MM.1S (cell line): ENCODE results near the gene DHRS3.

ENCODE experiments used
- DNase-seq: peaks from one replicate; pipeline ENCODE4 v3.0.0-alpha.2; 2015
- H2AFZ ChIP-seq: fragments of 300-600 bp; sonication (generic); 2 replicates; pipeline ENCODE4 v1.6.0; 2016; ENCODE audit warnings: antibody characterized with exemption, low read length
- H3F3A ChIP-seq: fragments of 300-600 bp; sonication (generic); 2 replicates; pipeline ENCODE4 v1.6.1; 2016; ENCODE audit warnings: mild to moderate bottlenecking, antibody characterized with exemption, low read length, moderate library complexity, mixed read lengths; ENCODE audit not compliant: insufficient read depth
- H3K27ac ChIP-seq: fragments of 300-600 bp; sonication (generic); 2 replicates; pipeline ENCODE4 v1.5.1; 2016; ENCODE audit warnings: mild to moderate bottlenecking, low read length
- H3K27me3 ChIP-seq: fragments of 300-600 bp; sonication (generic); replicated peaks from 2 replicates; pipeline ENCODE4 v1.6.0; 2016; ENCODE audit warnings: low read length; ENCODE audit not compliant: insufficient read depth
- H3K36me3 ChIP-seq: fragments of 300-600 bp; sonication (generic); replicated peaks from 2 replicates; pipeline ENCODE4 v1.6.1; 2016; ENCODE audit warnings: mild to moderate bottlenecking, low read length, mixed read lengths; ENCODE audit not compliant: insufficient read depth
- H3K4me1 ChIP-seq: fragments of 300-600 bp; sonication (generic); 2 replicates; pipeline ENCODE4 v1.6.1; 2016; ENCODE audit warnings: low read length, mixed read lengths
- H3K4me2 ChIP-seq: fragments of 300-600 bp; sonication (generic); 2 replicates; pipeline ENCODE4 v1.6.0; 2016; ENCODE audit warnings: low read depth, low read length
- H3K4me3 ChIP-seq: fragments of 300-600 bp; sonication (generic); 2 replicates; pipeline ENCODE4 v1.5.1; 2016; ENCODE audit warnings: low read length, mixed read lengths
- H3K79me2 ChIP-seq: fragments of 300-600 bp; sonication (generic); 2 replicates; pipeline ENCODE4 v1.6.1; 2016; ENCODE audit warnings: mixed run types, low read length, mixed read lengths
- H3K9ac ChIP-seq: fragments of 300-600 bp; sonication (generic); 2 replicates; pipeline ENCODE4 v1.6.1; 2016; ENCODE audit warnings: low read length, mixed read lengths
- H3K9me2 ChIP-seq: fragments of 300-600 bp; sonication (generic); replicated peaks from 2 replicates; pipeline ENCODE4 v1.6.1; 2016; ENCODE audit warnings: mild to moderate bottlenecking, low read length, mixed read lengths; ENCODE audit not compliant: insufficient read depth
- H3K9me3 ChIP-seq: fragments of 300-600 bp; sonication (generic); replicated peaks from 2 replicates; pipeline ENCODE4 v1.6.1; 2016; ENCODE audit warnings: mild to moderate bottlenecking, low read length, mixed read lengths; ENCODE audit not compliant: insufficient read depth
- H4K20me1 ChIP-seq: fragments of 300-600 bp; sonication (generic); 2 replicates; pipeline ENCODE4 v1.6.1; 2016; ENCODE audit warnings: mild to moderate bottlenecking, low read length, moderate library complexity, mixed read lengths; ENCODE audit not compliant: insufficient read depth
- EZH2 ChIP-seq: fragments of 300-600 bp; sonication (generic); optimal IDR thresholded peaks from 2 replicates; pipeline ENCODE3; 2017; ENCODE audit warnings: low read depth, mild to moderate bottlenecking, antibody characterized with exemption, low read length, mixed read lengths
- EZH2phosphoT487 ChIP-seq: fragments of 300-600 bp; sonication (generic); IDR thresholded peaks from 2 replicates; pipeline ENCODE4 v1.6.1; 2018; ENCODE audit warnings: antibody characterized with exemption, low read length
- TF ChIP-seq, protein P1 (sequence below): fragments of 300-600 bp; sonication (generic); IDR thresholded peaks from 2 replicates; pipeline ENCODE4 v1.5.1; 2016; ENCODE audit warnings: antibody characterized with exemption, low read length, mixed read lengths

The DHRS3 gene

DNA sequence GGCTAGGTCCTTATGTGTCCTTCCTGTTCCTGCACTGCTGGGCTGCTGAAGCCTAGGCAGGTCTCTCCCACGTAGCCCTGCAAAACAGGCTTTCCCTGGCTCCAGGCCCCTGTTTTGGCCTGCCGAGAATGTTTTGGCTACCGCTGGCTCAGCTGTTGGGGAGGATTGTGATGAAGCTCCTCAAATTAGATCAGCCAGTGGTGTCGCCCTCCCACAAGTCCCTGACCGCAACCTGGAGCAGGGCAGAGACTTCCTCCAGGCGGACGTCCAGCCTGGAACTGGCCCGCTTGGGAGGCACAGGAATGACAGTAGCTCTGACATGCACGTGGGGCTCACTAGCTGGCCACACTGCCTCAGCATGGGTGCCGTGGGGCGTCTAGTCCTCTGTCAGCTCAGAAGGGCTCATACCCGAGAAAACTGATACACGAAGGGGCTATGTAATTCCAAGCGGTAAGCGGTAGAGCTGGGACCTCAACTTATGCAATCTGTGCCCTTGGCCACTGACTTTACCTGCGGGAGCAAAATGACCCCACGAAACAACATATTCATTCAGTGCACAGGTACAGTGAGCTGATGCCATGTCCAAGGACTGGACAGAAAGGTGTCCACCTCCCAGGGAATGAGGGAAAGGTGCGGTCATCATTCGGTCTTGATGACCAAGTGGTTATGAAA, 26.6 kb downstream of the DHRS3 start:
- no peaks in the 10 kb centered on the region for H3K4me1 ChIP-seq

DNA sequence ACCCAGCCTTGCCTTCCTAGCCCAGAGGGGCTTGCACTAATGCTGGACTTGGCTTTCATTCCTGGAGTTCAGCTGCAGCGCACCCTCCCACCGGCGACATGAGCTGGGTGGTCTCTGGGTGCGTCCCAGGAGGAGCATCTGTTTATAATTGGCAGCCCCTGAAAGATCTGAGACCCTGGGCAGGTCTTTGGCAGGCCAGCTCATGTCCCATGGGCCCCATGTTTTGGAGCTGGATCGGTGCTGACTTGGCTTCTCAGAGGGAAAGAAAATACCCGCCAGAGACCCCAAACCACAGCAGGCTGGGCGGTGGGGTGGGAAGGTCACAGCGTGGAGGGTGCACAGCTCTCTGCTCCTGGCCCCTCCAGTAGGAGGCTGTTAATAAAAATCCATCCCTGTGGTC, 29.3 kb downstream of the DHRS3 start:
- DNase-seq = no peak

More for the DNA sequence above, 26.6 kb downstream of the DHRS3 start:
- H3K9me2 ChIP-seq = no peaks in the 10 kb centered on the region
- no peak for DNase-seq
- H3K9me3 ChIP-seq = no peaks in the 10 kb centered on the region
- H3K27ac ChIP-seq = no peak overlapping the region
- no peaks in the 10 kb centered on the region for H4K20me1 ChIP-seq
- H3K9ac ChIP-seq = no peak overlapping the region
- H3K4me2 ChIP-seq = no peak overlapping the region
- no peak for TF ChIP-seq EZH2phosphoT487
- H2AFZ ChIP-seq = no peak overlapping the region
- H3K36me3 ChIP-seq = no peaks in the 10 kb centered on the region
- H3K79me2 ChIP-seq = no peaks in the 10 kb centered on the region
- no peak overlapping the region for H3K4me3 ChIP-seq
- peaks cover 14% of the 10 kb centered on the region for H3K27me3 ChIP-seq
- H3F3A ChIP-seq = no peaks in the 10 kb centered on the region

DNA sequence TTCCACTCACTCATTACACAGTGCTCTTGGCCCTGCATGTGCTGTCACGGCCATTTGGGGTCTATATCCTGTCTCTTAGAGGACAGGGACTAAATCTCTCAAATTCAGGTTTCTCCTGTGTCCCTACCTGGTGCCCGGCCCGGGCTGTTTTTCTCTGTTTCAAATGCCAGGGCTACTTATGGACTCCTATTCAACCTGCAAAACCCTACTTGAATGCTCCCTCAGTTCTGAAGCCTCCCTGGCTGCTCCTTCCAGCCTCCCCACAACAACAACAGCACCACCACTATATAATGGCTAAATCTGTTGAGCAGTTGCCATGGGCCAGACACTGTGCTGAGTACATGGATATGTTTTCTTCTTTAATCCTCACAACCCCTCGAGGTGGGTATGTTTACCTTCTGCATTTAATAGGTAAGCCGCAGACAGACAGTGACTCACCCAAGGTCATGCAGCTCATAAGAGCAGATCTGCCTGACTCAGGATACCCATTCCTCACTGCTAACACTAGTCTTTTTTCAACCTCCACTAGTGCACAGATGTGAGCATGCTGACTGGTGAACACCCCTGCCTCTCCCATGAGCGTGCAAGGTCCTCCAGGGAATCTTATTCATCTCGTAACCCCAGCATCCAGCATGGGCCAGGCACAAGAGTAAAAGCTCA, 29.9 kb downstream of the DHRS3 start:
- H3F3A ChIP-seq = no peaks in the 10 kb centered on the region
- no peaks in the 10 kb centered on the region for H3K79me2 ChIP-seq
- no peak overlapping the region for H3K27ac ChIP-seq
- no peaks in the 10 kb centered on the region for H3K9me2 ChIP-seq
- no peak overlapping the region for H2AFZ ChIP-seq
- H3K4me3 ChIP-seq = no peak overlapping the region
- TF ChIP-seq, protein P1, sequence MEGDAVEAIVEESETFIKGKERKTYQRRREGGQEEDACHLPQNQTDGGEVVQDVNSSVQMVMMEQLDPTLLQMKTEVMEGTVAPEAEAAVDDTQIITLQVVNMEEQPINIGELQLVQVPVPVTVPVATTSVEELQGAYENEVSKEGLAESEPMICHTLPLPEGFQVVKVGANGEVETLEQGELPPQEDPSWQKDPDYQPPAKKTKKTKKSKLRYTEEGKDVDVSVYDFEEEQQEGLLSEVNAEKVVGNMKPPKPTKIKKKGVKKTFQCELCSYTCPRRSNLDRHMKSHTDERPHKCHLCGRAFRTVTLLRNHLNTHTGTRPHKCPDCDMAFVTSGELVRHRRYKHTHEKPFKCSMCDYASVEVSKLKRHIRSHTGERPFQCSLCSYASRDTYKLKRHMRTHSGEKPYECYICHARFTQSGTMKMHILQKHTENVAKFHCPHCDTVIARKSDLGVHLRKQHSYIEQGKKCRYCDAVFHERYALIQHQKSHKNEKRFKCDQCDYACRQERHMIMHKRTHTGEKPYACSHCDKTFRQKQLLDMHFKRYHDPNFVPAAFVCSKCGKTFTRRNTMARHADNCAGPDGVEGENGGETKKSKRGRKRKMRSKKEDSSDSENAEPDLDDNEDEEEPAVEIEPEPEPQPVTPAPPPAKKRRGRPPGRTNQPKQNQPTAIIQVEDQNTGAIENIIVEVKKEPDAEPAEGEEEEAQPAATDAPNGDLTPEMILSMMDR = no peak
- TF ChIP-seq EZH2phosphoT487 (no peak), EZH2 (no peak)
- no peaks in the 10 kb centered on the region for H3K36me3 ChIP-seq
- H3K9me3 ChIP-seq = no peaks in the 10 kb centered on the region
- H3K4me2 ChIP-seq = no peak overlapping the region
- no peak for DNase-seq
- no peaks in the 10 kb centered on the region for H3K4me1 ChIP-seq
- no peak overlapping the region for H3K9ac ChIP-seq
- no peaks in the 10 kb centered on the region for H3K27me3 ChIP-seq
- H4K20me1 ChIP-seq = no peaks in the 10 kb centered on the region

More for the DNA sequence above, 29.3 kb downstream of the DHRS3 start:
- no peaks in the 10 kb centered on the region for H3F3A ChIP-seq
- no peak overlapping the region for H3K9ac ChIP-seq
- no peak overlapping the region for H3K27ac ChIP-seq
- H3K9me2 ChIP-seq = no peaks in the 10 kb centered on the region
- no peaks in the 10 kb centered on the region for H3K79me2 ChIP-seq
- no peak overlapping the region for H3K4me2 ChIP-seq
- H4K20me1 ChIP-seq = no peaks in the 10 kb centered on the region
- no peaks in the 10 kb centered on the region for H3K27me3 ChIP-seq
- H3K9me3 ChIP-seq = no peaks in the 10 kb centered on the region
- H3K4me1 ChIP-seq = no peaks in the 10 kb centered on the region
- no peaks in the 10 kb centered on the region for H3K36me3 ChIP-seq
- TF ChIP-seq, protein P1 = no peak
- no peak for TF ChIP-seq EZH2phosphoT487
- TF ChIP-seq EZH2 = no peak
- H2AFZ ChIP-seq = no peak overlapping the region
- no peak overlapping the region for H3K4me3 ChIP-seq
